ENCODE results near the gene TACC2. TPM values are rescaled to one million over a fixed set of nuclear protein-coding genes. Genes with fewer than 3 reads are reported as not detected.
"Not testable (repeated sequence)": the region's sequence is repeated elsewhere in the genome, so short reads cannot be mapped to it uniquely, and the experiment has no call there.

TACC2 gene
- total and polyA plus RNA-seq, 2 donors (not counting 3 experiments of a cell fraction or from before 2014, with no cell fraction given) = 14.4 to 46.2 TPM

- no peaks in the 10 kb centered on the region for H3K9me1 ChIP-seq (replicated peaks; ENCODE audit: control insufficient read depth, extremely low read depth, insufficient read depth, low read length)
- ChIA-PET CTCF (no interaction called here), POLR2A (no interaction called here)
- H3K27me3 ChIP-seq (ENCODE audit: control insufficient read depth in 2 of 2, insufficient read depth in 2 of 2, low read length in 2 of 2) = peaks cover 0 to 6% of the 10 kb centered on the region in 2 experiments
- dilution Hi-C loops (cut with MboI; ENCODE audit: extremely low pct_ligation_motif_present, low sequenced_read_pairs) = no loop called here
- H3K9ac ChIP-seq (replicated peaks; ENCODE audit: extremely low read depth, insufficient read depth, low read length) = no peak overlapping the region
- intact Hi-C loops (cut with micrococcal nuclease) = no loop called here
- H3K36me3 ChIP-seq (ENCODE audit: control insufficient read depth in 2 of 2, extremely low read depth in 1 of 2, insufficient read depth in 2 of 2, low read length in 2 of 2) = no peaks in the 10 kb centered on the region
- H3K4me3 ChIP-seq (replicated peaks in 1 of 3; ENCODE audit: insufficient read depth in 1 of 3, low read depth in 1 of 3, low read length in 3 of 3) = no peak overlapping the region
- no peak for FAIRE-seq
- no peak overlapping the region for H2AFZ ChIP-seq (ENCODE audit: low read depth, low read length)
- no TSS peak for BruUV-seq (replicated peaks)
- TF ChIP-seq, protein P1, sequence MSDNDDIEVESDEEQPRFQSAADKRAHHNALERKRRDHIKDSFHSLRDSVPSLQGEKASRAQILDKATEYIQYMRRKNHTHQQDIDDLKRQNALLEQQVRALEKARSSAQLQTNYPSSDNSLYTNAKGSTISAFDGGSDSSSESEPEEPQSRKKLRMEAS (IDR thresholded peaks at IDR 0.05; ENCODE audit: insufficient read depth, insufficient read length) = no peak
- no peak for TF ChIP-seq CTCF (IDR thresholded peaks at IDR 0.05; ENCODE audit: extremely low read depth in 1 of 2, insufficient read depth in 1 of 2, low read depth in 1 of 2, low read length in 2 of 2)
- no peak for TF ChIP-seq EZH2 (IDR thresholded peaks at IDR 0.05; ENCODE audit: borderline replicate concordance, low read depth, low read length, severe bottlenecking)
- TF ChIP-seq FOS (IDR thresholded peaks at IDR 0.05; ENCODE audit: borderline replicate concordance, insufficient read depth, low read length) = no peak
- TF ChIP-seq MYC (IDR thresholded peaks at IDR 0.05; ENCODE audit: low read depth, low read length) = no peak
- no peak for TF ChIP-seq JUN (IDR thresholded peaks at IDR 0.05; ENCODE audit: borderline replicate concordance, insufficient read depth, insufficient read length, low read depth)
- no peak for TF ChIP-seq POLR2A (IDR thresholded peaks at IDR 0.05; ENCODE audit: low read depth, low read length)
- no peak for TF ChIP-seq GATA2 (IDR thresholded peaks at IDR 0.05; ENCODE audit: insufficient read depth, insufficient read length, low read depth, low read length)
- no peak for TF ChIP-seq POLR2AphosphoS5 (IDR thresholded peaks at IDR 0.05; ENCODE audit: insufficient read depth, low read depth, low read length)
- no peaks in the 10 kb centered on the region for H3K4me1 ChIP-seq (ENCODE audit: control insufficient read depth, extremely low read depth, insufficient read depth, low read length)
- no peaks in the 10 kb centered on the region for H4K20me1 ChIP-seq (replicated peaks; ENCODE audit: control insufficient read depth, extremely low read depth, insufficient read depth, low read length)
- no peaks in the 10 kb centered on the region for H3K9me3 ChIP-seq (replicated peaks; ENCODE audit: control insufficient read depth, insufficient read depth, low read length)
- peak; percentile 54 for DNase-seq (ENCODE audit: low read depth, low spot score)
- H3K79me2 ChIP-seq (ENCODE audit: control insufficient read depth, insufficient read depth, low read length) = no peaks in the 10 kb centered on the region
- no peak overlapping the region for H3K4me2 ChIP-seq (ENCODE audit: insufficient read depth, low read length)
- H3K27ac ChIP-seq (ENCODE audit: insufficient read depth, low read depth, low read length) = no peak overlapping the region
Observed at GRCh38 chr10:121990015-121990677, 1.2 kb downstream of the TACC2 start.

DNA sequence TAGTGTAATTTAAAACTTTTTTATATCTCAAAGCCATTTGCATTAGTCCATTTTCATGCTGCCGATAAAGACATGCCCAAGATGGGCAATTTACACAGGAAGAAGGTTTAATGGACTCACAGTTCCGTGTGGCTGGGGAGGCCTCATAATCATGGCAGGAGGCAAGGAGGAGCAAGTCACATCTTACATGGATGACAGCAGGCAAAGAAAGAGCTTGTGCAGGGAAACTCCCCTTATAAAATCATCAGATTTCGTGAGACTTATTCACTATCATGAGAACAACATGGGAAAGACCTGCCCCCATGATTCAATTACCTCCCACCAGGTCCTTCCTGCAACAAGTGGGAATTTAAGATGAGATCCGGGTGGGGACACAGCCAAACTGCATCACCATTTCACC lies 2.8 kb downstream of the TACC2 start:
- H3K4me3 ChIP-seq (replicated peaks in 1 of 3; ENCODE audit: insufficient read depth in 1 of 3, low read depth in 1 of 3, low read length in 3 of 3); H3K9me1 ChIP-seq (replicated peaks; ENCODE audit: control insufficient read depth, extremely low read depth, insufficient read depth, low read length); BruUV-seq (replicated peaks); H3K27ac ChIP-seq (ENCODE audit: insufficient read depth, low read depth, low read length); DNase-seq (ENCODE audit: low read depth, low spot score); H3K9ac ChIP-seq (replicated peaks; ENCODE audit: extremely low read depth, insufficient read depth, low read length); intact Hi-C loops (cut with micrococcal nuclease); H3K4me1 ChIP-seq (ENCODE audit: control insufficient read depth, extremely low read depth, insufficient read depth, low read length); H3K27me3 ChIP-seq (ENCODE audit: control insufficient read depth in 2 of 2, insufficient read depth in 2 of 2, low read length in 2 of 2); dilution Hi-C loops (cut with MboI; ENCODE audit: extremely low pct_ligation_motif_present, low sequenced_read_pairs); POLR2A ChIA-PET; H3K36me3 ChIP-seq (ENCODE audit: control insufficient read depth in 2 of 2, extremely low read depth in 1 of 2, insufficient read depth in 2 of 2, low read length in 2 of 2); H3K4me2 ChIP-seq (ENCODE audit: insufficient read depth, low read length); H3K9me3 ChIP-seq (replicated peaks; ENCODE audit: control insufficient read depth, insufficient read depth, low read length); H4K20me1 ChIP-seq (replicated peaks; ENCODE audit: control insufficient read depth, extremely low read depth, insufficient read depth, low read length); H3K79me2 ChIP-seq (ENCODE audit: control insufficient read depth, insufficient read depth, low read length); FAIRE-seq; H2AFZ ChIP-seq (ENCODE audit: low read depth, low read length): not testable (repeated sequence)
- CTCF ChIA-PET = interaction anchor here (0.7 kb wide), 1 partner anchor 16 kb away, joined by 3 read pairs; no protein-coding TSS in a partner anchor
